LNCAP (cell line): ENCODE measurements around the gene ORM2.

ENCODE experiments used
- TF ChIP-seq, protein P1 (sequence below): fragments of 450-650 bp; IDR thresholded peaks from 2 replicates; pipeline ENCODE4 v1.5.1; 2017; ENCODE audit warnings: mild to moderate bottlenecking

ORM2 gene

GRCh38 chr9:114348261-114348905, 18.7 kb downstream of the ORM2 start:
- TF ChIP-seq, protein P1, sequence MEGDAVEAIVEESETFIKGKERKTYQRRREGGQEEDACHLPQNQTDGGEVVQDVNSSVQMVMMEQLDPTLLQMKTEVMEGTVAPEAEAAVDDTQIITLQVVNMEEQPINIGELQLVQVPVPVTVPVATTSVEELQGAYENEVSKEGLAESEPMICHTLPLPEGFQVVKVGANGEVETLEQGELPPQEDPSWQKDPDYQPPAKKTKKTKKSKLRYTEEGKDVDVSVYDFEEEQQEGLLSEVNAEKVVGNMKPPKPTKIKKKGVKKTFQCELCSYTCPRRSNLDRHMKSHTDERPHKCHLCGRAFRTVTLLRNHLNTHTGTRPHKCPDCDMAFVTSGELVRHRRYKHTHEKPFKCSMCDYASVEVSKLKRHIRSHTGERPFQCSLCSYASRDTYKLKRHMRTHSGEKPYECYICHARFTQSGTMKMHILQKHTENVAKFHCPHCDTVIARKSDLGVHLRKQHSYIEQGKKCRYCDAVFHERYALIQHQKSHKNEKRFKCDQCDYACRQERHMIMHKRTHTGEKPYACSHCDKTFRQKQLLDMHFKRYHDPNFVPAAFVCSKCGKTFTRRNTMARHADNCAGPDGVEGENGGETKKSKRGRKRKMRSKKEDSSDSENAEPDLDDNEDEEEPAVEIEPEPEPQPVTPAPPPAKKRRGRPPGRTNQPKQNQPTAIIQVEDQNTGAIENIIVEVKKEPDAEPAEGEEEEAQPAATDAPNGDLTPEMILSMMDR = no peak

GRCh38 chr9:114348906-114349482, 19.3 kb downstream of the ORM2 start:
- TF ChIP-seq, protein P1 = no peak

DNA sequence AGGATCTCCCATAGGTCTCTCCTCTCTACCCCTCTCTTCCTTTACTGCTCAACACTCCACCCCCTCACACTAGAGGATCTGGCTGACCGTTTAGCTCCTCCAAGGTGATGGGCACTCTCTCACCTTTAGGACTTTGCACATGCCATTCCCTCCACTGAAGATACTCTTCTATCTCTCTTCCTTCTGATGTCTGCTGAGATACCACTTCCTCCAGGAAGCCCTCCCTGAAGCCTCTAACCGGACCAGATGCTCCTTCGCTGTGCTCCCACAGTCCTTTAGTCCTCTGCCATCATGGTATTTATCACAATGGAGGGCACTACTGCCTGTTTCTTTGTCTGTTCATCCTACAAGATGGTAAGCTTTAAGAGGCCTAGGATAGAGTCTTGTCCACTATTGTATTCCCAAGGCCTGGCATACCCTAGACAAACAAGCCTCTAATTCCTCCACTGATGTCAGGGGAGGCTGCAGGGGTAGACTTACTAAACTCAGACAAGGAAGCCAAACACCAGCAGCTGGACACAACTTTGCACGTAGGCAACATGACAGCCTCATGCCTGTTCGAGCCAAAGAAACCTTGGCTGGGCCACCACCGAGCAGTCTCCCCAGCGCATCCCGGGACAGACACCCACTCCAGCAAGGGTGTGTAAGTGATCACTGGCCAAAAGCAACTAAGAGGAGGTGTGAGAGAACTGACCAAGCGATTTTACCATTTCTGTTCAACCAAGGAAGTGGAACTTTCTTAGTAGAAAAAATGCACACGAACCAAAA, 20.2 kb downstream of the ORM2 start:
- TF ChIP-seq, protein P1 = no peak

GRCh38 chr9:114350636-114351401, 21.1 kb downstream of the ORM2 start:
- TF ChIP-seq, protein P1 = no peak

DNA sequence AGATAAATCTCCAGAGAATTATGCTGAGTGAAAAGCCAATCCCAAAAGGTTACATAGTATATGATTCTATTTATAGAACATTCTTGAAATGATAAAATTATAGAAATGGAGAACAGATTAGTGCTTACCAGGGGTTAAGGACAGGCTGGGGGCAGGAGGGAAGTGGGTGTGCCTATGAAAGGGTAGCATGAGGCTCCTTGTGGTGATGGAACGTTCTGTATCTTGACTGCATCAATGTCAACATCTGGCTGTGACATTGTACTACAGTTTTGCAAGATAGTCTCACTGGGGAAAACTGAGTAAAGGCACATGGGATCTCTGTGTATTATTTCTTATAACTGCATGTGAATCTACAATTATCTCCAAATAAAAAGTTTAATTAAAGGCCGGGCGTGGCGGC, 22.3 kb downstream of the ORM2 start:
- TF ChIP-seq, protein P1 = no peak

DNA sequence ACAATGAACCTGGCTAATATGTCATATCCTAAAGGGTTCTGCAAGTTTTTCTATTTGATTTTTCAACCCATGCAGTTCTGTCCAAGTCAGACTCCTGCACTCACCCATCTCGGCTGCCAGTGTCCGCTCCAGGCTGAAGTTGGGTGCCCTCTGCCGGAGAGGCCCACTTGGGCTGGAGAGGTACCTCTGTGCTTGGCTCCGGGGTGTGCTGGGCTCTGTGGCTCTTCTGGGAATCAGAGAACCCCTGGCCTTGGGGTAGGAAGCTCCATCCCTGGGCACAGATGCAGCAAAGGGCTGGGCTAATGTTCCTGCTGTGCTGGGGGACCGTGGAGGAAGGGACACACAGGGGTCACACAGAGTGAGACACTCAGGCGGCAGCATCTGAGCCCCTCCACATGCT, 26.2 kb downstream of the ORM2 start:
- TF ChIP-seq, protein P1 = no peak

DNA sequence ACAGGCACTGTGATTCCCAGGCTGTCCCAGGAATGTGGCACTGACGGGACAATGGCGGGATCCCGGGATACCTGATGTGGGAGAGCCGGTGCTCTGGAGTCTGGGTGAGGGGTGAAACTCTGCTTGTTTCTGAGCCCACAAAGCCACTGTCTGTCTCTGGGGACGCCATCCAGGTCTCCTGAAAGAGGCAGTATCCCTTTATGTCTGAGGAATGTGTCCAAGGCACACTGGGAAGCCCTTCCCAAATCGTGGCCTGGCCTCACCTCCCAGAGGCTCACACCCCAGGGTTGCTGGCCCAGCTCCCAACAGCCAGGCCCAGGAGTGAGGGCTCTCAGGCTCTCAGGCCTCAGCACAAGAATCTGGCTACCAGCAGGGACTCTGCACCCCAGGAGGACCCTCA, 27.1 kb downstream of the ORM2 start:
- TF ChIP-seq, protein P1 = no peak
